Gastrocnemius medialis (tissue), 4 donors: ENCODE results near the gene DUSP2.

Source experiments
- POLR2A ChIP-seq, 2 donors: fragments of 450-650 bp; IDR thresholded peaks; one replicate each; pipeline ENCODE4 v1.6.1; 2017; ENCODE audit warnings: antibody characterized with exemption in 2 of 2, mild to moderate bottlenecking in 2 of 2, moderate library complexity in 2 of 2
- TF ChIP-seq, protein P1 (sequence below), 5 experiments: fragments of 450-650 bp in 3 of 5; fragments of 200-600 bp in 2 of 5; sonication (generic) in 2 of 5; IDR thresholded peaks in 4 of 5; conservative IDR thresholded peaks in 1 of 5; 1 replicate in 4 of 5; 2 replicates in 1 of 5; pipeline ENCODE4 v1.5.1; 2016 to 2019; ENCODE audit warnings: antibody characterized with exemption in 5 of 5, mild to moderate bottlenecking in 3 of 5, moderate library complexity in 3 of 5

DNA sequence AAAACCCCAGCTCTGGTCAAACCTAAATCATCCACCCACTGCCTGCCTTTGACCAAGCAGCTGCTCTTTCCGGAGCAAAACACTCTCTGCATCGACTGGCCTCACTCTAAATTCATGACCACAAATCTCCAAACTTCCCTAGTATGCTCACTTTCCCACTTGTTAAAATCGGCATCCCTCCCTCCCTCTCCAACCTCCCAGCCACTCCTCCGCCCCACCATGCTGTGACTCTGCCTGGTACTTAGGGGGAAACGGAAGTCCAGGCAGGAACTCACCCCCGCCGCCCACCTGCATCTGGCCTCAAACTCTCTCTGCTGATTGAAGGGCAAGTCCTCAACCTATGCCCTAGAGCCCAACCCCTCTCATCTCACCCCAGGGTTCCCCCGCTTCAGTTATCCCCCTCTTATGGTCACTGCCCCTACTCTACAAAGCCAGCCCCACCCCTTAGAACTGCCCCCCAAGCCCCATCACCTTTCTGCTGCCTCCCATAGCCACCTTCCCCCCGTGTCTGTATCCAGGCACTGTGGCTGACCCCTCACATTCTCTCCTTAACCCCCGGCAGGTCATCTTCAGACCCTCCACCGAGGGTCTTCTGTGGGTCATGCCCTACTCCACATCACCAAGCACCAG lies 25.0 kb downstream of the DUSP2 start:
- TF ChIP-seq, protein P1, sequence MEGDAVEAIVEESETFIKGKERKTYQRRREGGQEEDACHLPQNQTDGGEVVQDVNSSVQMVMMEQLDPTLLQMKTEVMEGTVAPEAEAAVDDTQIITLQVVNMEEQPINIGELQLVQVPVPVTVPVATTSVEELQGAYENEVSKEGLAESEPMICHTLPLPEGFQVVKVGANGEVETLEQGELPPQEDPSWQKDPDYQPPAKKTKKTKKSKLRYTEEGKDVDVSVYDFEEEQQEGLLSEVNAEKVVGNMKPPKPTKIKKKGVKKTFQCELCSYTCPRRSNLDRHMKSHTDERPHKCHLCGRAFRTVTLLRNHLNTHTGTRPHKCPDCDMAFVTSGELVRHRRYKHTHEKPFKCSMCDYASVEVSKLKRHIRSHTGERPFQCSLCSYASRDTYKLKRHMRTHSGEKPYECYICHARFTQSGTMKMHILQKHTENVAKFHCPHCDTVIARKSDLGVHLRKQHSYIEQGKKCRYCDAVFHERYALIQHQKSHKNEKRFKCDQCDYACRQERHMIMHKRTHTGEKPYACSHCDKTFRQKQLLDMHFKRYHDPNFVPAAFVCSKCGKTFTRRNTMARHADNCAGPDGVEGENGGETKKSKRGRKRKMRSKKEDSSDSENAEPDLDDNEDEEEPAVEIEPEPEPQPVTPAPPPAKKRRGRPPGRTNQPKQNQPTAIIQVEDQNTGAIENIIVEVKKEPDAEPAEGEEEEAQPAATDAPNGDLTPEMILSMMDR (IDR thresholded peaks at IDR 0.05 in 4 of 5, conservative IDR thresholded peaks at IDR 0.05 in 1 of 5), result no peak
- TF ChIP-seq POLR2A (IDR thresholded peaks at IDR 0.05), result no peak
